Measurements from ENCODE around the gene RNU5D-1.
"Not testable (repeated sequence)": the region's sequence is repeated elsewhere in the genome, so short reads cannot be mapped to it uniquely, and the experiment has no call there.

The RNU5D-1 gene

DNA sequence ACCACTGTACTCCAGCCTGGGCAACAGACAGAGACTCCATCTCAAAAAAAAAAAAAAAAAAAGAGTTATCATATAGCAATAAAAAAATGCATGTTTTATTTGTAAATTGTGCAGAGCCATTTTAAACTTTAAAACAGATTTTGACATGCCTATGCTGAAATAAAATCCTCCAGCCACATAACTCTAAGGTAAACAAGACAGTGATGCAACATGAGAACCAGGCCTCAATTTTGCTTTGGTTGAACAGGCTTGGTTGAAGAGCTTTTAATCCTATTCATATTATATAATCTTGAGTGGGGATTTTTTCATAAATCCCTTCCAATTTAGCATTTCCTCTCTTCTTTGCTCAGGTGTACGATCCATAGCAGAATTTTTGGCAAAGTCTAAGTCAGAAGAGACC lies 30.4 kb downstream of the RNU5D-1 start:
- H3K4me3 ChIP-seq (ENCODE audit: low read depth, low read length) = no peak overlapping the region

- H3K4me3 ChIP-seq (ENCODE audit: low read depth, low read length) = not testable (repeated sequence)
Observed at GRCh38 chr1:44699375-44699774, 31.6 kb downstream of the RNU5D-1 start.

GRCh38 chr1:44698138-44698537 lies 32.8 kb downstream of the RNU5D-1 start:
- H3K4me3 ChIP-seq (ENCODE audit: low read depth, low read length) = no peak overlapping the region

GRCh38 chr1:44696789-44697345 lies 34.1 kb downstream of the RNU5D-1 start:
- H3K4me3 ChIP-seq (ENCODE audit: low read depth, low read length) = no peak overlapping the region

DNA sequence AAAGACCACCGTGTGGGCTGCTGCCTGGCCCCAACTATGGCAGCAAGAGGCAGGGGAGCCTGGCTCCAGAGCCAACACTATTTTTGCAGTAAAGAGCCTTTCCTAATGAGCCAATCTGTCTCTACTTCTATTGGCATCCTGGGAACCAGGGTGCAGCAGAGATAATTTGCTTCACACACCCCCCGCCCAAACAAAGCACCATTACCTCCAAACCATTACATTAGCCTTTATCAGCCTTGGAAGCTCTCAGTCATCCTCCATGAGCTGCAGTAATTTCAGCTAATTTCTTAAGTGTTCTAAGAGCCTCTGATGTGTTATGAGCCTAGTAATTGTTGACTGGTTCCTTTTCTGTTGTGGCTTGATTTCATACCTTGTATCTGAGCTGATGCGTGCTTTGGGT lies 34.9 kb downstream of the RNU5D-1 start:
- H3K4me3 ChIP-seq (ENCODE audit: low read depth, low read length) = no peak overlapping the region

GRCh38 chr1:44695671-44696070 lies 35.3 kb downstream of the RNU5D-1 start:
- H3K4me3 ChIP-seq (ENCODE audit: low read depth, low read length) = no peak overlapping the region

DNA sequence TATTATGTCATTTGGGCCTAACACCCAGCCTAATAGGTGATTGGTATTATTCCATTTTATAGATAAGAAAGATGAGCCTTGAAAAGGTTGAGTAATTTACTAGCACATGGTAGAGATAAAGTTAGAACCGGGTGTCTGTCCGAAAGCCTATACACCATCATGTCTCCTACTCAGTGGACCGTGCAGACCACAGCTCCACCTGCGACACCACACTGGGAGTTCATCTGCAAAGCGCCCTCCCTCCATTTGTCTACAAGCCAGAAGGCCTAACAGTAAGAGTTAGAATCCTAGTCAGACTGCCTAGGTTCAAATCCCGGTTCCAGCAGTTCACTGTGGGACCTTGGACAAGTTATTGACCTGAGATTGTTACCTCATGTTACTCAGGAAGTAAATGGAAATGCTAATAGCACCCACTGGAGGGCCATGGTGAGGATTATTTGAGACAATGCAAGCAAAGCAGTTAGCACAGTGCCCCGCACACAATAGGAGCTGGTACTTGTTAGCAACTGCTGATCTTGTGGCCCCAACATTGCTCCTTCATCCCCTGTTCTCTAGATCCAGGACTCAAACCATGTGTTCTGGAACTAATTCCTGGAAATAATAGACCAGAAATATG lies 36.0 kb downstream of the RNU5D-1 start:
- no peak overlapping the region for H3K4me3 ChIP-seq (ENCODE audit: low read depth, low read length)

- no peak overlapping the region for H3K4me3 ChIP-seq (ENCODE audit: low read depth, low read length)
Observed at GRCh38 chr1:44693900-44694299, 37.1 kb downstream of the RNU5D-1 start.

GRCh38 chr1:44693159-44693558 lies 37.8 kb downstream of the RNU5D-1 start:
- no peak overlapping the region for H3K4me3 ChIP-seq (ENCODE audit: low read depth, low read length)

- no peak overlapping the region for H3K4me3 ChIP-seq (ENCODE audit: low read depth, low read length)
Observed at GRCh38 chr1:44689447-44689765, 41.6 kb downstream of the RNU5D-1 start.

DNA sequence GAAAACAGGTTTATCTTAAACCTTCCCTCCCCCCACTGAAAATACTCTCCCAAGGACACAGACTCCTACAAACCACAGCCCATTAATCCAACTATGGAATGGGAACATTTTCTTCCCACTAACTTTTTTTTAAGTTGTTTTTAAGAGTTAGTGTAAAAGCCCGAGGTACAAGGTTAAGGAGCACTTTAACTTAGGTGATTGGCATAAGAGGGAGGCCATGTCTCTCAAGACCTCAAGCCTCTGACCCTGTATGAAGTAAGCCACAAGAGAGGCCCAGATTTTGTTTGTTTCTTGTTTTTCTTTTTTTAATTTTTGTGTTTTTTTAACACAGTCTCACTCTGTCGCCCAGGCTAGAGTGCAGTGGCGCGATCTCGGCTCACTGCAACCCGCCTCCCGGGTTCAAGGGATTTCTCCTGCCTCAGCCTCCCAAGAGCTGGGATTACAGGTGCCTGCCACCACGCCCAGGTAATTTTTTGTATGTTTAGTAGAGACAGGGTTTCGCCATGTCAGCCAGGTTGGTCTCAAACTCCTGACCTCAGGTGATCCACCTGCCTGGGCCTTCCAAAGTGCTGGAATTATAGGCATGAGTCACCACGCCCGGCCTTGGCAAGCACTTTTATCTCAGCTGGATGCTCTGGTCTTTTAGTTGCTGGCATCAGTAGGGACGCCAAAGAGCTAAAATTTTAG lies 42.1 kb downstream of the RNU5D-1 start:
- no peak overlapping the region for H3K4me3 ChIP-seq (ENCODE audit: low read depth, low read length)

DNA sequence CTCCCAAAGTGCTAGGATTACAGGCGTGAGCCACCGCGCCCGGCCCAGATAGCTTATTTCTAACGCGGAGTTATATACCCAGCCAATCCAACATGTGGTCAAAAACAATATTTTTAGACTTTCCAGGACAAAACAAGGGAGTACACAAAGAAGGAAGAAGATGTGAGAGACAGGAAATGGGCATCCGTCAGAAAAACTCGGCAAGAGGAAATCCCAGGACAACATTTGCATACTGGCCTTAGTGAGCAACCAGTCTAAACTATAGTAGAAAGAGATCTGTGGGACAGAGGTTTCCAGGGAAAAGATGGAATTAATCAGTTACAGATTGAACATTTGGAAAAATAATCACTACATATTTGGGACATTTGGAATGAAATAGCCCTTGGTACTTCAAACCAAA lies 45.1 kb downstream of the RNU5D-1 start:
- H3K4me3 ChIP-seq (ENCODE audit: low read depth, low read length) = no peak overlapping the region

GRCh38 chr1:44685218-44685617 lies 45.8 kb downstream of the RNU5D-1 start:
- H3K4me3 ChIP-seq (ENCODE audit: low read depth, low read length) = no peak overlapping the region

- H3K4me3 ChIP-seq (ENCODE audit: low read depth, low read length) = no peak overlapping the region
Observed at GRCh38 chr1:44684525-44684924, 46.4 kb downstream of the RNU5D-1 start.

DNA sequence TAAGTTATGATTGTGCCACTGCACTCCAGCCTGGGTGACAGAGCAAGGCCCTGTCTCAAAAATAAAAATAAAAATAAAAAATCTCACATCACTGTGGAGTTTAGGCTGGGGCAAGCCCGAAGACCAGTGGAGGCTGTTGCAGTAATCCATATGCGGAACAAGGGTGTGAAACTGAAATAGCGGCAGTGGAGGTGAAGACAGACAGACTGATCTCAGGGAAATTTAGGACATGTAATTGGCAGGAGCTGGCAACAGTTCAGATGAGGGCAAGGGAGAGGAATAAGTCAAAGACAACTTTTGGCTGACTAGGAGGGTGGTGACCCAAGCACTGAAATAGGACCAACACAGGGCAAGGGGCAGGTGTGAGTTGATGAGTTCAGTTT lies 48.1 kb downstream of the RNU5D-1 start:
- no peak overlapping the region for H3K4me3 ChIP-seq (ENCODE audit: low read depth, low read length)

- no peak overlapping the region for H3K4me3 ChIP-seq (ENCODE audit: low read depth, low read length)
Observed at GRCh38 chr1:44681905-44682882, 48.8 kb downstream of the RNU5D-1 start.

All from iPS-11a (cell line).